Measurements from ENCODE around the gene LENEP. TPM values are rescaled to one million over a fixed set of nuclear protein-coding genes. Genes with fewer than 3 reads are reported as not detected.
"Not testable (repeated sequence)": the region's sequence is repeated elsewhere in the genome, so short reads cannot be mapped to it uniquely, and the experiment has no call there.

Gene LENEP
- total RNA-seq, 4 donors from 2014 or later, result not detected

DNA sequence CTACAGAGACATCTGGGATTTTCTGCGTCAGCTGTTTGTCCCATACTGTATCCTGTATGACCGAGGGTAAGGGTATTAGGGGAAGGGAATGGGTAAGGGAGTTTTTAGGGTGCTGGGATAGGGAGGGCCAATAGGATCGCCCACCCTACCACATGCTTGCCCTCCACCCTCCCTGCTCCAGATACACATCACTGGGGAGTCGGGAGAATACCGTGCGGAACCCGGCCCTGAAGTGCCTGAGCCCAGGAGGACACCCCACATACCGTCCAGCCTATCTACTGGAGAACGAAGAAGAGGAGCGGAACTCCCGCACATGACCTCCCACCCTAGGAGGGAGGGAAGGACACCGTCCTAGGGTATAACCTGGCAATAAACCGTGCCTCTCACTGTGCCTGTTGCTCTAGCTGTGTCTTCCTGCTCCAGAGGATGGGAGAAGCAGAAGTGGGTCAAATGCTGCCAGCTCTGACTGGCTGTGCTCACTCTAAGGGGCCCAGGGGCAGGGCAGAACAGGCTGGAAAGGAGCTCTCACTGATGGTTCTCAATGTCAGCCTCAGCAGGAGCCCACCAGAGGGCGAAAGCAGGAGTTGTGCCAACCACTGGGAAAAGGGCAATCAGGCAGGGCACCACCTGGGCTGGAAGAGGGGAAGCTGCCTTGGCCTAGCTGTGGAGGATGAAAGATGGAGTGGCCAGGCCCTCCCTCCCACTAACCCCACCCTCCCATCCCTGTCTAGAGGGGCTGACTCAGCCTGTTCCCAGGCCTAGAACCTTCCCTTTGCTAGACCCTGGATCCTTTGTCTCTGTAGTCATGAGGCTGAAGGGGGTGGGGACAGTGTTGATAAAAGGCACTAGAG lies 440 bp upstream of the LENEP start:
- intact Hi-C loops (cut with DNase I; ENCODE audit: low total_unique reads), result no loop called here
- H3K9me3 ChIP-seq, result no peaks in the 10 kb centered on the region
- peaks cover 0 to under 1% (median 0%) of the 10 kb centered on the region in 4 donors for H3K36me3 ChIP-seq
- no peak for DNase-seq
- no peak overlapping the region for H3K27ac ChIP-seq
- no peaks in the 10 kb centered on the region for H3K27me3 ChIP-seq
- 86 to 89% methylated on average over 3 to 11 of the region's 14 CpGs for WGBS, 2 donors (ENCODE audit: low coverage in 1 of 2)
- in situ Hi-C loops (cut with MboI; ENCODE audit: low pct_ligation_motif_present in 1 of 4, low pct_unique_long_range_greater_than_20kb in 1 of 4, low sequenced_read_pairs in 3 of 4), result no loop called here
- TF ChIP-seq, protein P1, sequence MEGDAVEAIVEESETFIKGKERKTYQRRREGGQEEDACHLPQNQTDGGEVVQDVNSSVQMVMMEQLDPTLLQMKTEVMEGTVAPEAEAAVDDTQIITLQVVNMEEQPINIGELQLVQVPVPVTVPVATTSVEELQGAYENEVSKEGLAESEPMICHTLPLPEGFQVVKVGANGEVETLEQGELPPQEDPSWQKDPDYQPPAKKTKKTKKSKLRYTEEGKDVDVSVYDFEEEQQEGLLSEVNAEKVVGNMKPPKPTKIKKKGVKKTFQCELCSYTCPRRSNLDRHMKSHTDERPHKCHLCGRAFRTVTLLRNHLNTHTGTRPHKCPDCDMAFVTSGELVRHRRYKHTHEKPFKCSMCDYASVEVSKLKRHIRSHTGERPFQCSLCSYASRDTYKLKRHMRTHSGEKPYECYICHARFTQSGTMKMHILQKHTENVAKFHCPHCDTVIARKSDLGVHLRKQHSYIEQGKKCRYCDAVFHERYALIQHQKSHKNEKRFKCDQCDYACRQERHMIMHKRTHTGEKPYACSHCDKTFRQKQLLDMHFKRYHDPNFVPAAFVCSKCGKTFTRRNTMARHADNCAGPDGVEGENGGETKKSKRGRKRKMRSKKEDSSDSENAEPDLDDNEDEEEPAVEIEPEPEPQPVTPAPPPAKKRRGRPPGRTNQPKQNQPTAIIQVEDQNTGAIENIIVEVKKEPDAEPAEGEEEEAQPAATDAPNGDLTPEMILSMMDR (IDR thresholded peaks at IDR 0.05), result no peak
- TF ChIP-seq EP300 (IDR thresholded peaks at IDR 0.05; ENCODE audit: low read depth), result no peak
- TF ChIP-seq POLR2A (IDR thresholded peaks at IDR 0.05), result no peak
- TF ChIP-seq POLR2AphosphoS5 (IDR thresholded peaks at IDR 0.05), result no peak
- H3K4me1 ChIP-seq, result peaks cover 0 to 10% (median 5%) of the 10 kb centered on the region in 4 donors
- no peak overlapping the region for H3K4me3 ChIP-seq

GRCh38 chr1:154994269-154994587 lies 842 bp downstream of the LENEP start:
- intact Hi-C loops (cut with DNase I; ENCODE audit: low total_unique reads) (no loop called here), in situ Hi-C loops (cut with MboI; ENCODE audit: low pct_ligation_motif_present in 1 of 4, low pct_unique_long_range_greater_than_20kb in 1 of 4, low sequenced_read_pairs in 3 of 4) (no loop called here)
- no peak overlapping the region for H3K27ac ChIP-seq
- H3K4me3 ChIP-seq, result no peak overlapping the region
- no peak for DNase-seq
- H3K4me1 ChIP-seq, result peaks cover 5 to 16% (median 9%) of the 10 kb centered on the region in 4 donors
- no peak for TF ChIP-seq POLR2A (IDR thresholded peaks at IDR 0.05)
- TF ChIP-seq, protein P1 (IDR thresholded peaks at IDR 0.05), result no peak
- TF ChIP-seq POLR2AphosphoS5 (IDR thresholded peaks at IDR 0.05), result no peak
- no peak for TF ChIP-seq EP300 (IDR thresholded peaks at IDR 0.05; ENCODE audit: low read depth)
- no peaks in the 10 kb centered on the region for H3K27me3 ChIP-seq
- H3K36me3 ChIP-seq, result no peaks in the 10 kb centered on the region
- WGBS, 2 donors (ENCODE audit: low coverage in 1 of 2), result 40 to 65% methylated on average over 1 of the region's 1 CpG
- no peaks in the 10 kb centered on the region for H3K9me3 ChIP-seq

GRCh38 chr1:154994591-154994990 lies 1.2 kb downstream of the LENEP start:
- H3K4me1 ChIP-seq, result peaks cover 6 to 16% (median 12%) of the 10 kb centered on the region in 4 donors
- intact Hi-C loops (cut with DNase I; ENCODE audit: low total_unique reads), result no loop called here
- H3K4me3 ChIP-seq, result no peak overlapping the region
- WGBS, 2 donors (ENCODE audit: low coverage in 1 of 2), result 56% methylated on average over 3 of the region's 3 CpGs; no CpG with 5 or more reads in 1 of the 2 donors
- H3K27me3 ChIP-seq, result no peaks in the 10 kb centered on the region
- no peak for DNase-seq
- H3K27ac ChIP-seq, result no peak overlapping the region
- TF ChIP-seq POLR2AphosphoS5 (IDR thresholded peaks at IDR 0.05) (no peak), EP300 (IDR thresholded peaks at IDR 0.05; ENCODE audit: low read depth) (no peak), POLR2A (IDR thresholded peaks at IDR 0.05) (no peak)
- TF ChIP-seq, protein P1 (IDR thresholded peaks at IDR 0.05), result no peak
- no peaks in the 10 kb centered on the region for H3K9me3 ChIP-seq
- in situ Hi-C loops (cut with MboI; ENCODE audit: low pct_ligation_motif_present in 1 of 4, low pct_unique_long_range_greater_than_20kb in 1 of 4, low sequenced_read_pairs in 3 of 4), result no loop called here
- H3K36me3 ChIP-seq, result no peaks in the 10 kb centered on the region

GRCh38 chr1:154995301-154995983 lies 2.1 kb downstream of the LENEP start:
- intact Hi-C loops (cut with DNase I; ENCODE audit: low total_unique reads); H3K27me3 ChIP-seq; H3K4me3 ChIP-seq; in situ Hi-C loops (cut with MboI; ENCODE audit: low pct_ligation_motif_present in 1 of 4, low pct_unique_long_range_greater_than_20kb in 1 of 4, low sequenced_read_pairs in 3 of 4); H3K36me3 ChIP-seq; H3K9me3 ChIP-seq: not testable (repeated sequence)
- H3K27ac ChIP-seq, result peak overlapping the region in 1 of 4 donors; percentile 3
- peaks cover 13 to 23% (median 19%) of the 10 kb centered on the region in 4 donors for H3K4me1 ChIP-seq
- WGBS, 2 donors (ENCODE audit: low coverage in 1 of 2), result 0 to 58% methylated on average over 3 to 13 of the region's 13 CpGs
- TF ChIP-seq, protein P1 (IDR thresholded peaks at IDR 0.05), result peak; percentile 10 to 48 (median 39)
- DNase-seq, result peak; percentile 73

Data from transverse colon (tissue), 4 donors.